ENCODE measurements around the gene NADSYN1.

GRCh38 chr11:71538666-71538990 is 85.6 kb downstream of the NADSYN1 start:
- TF ChIP-seq CTCF (IDR thresholded peaks at IDR 0.05): no peak
- no peak for TF ChIP-seq EP300 (IDR thresholded peaks at IDR 0.05)
- TF ChIP-seq POLR2A (IDR thresholded peaks at IDR 0.05): no peak
- no peak for TF ChIP-seq POLR2AphosphoS5 (IDR thresholded peaks at IDR 0.05)

All from gastroesophageal sphincter (tissue), 3 donors.